Testis (tissue), 2 donors: ENCODE data around the gene DAG1.

ENCODE experiments used
- CTCF ChIP-seq, 3 experiments: fragments of 450-650 bp in 2 of 3; fragments of 200-600 bp in 1 of 3; sonication (generic) in 1 of 3; IDR thresholded peaks; one replicate each; pipeline ENCODE4 v1.5.1; 2016 to 2019; ENCODE audit warnings: antibody characterized with exemption in 3 of 3, mild to moderate bottlenecking in 2 of 3, moderate library complexity in 1 of 3
- POLR2A ChIP-seq: fragments of 450-650 bp; IDR thresholded peaks from one replicate; pipeline ENCODE4 v1.6.1; 2017; ENCODE audit warnings: antibody characterized with exemption, mild to moderate bottlenecking, moderate library complexity

GRCh38 chr3:49552087-49552486 is 82.0 kb downstream of the DAG1 start:
- TF ChIP-seq POLR2A (no peak), CTCF (IDR thresholded peaks at IDR 0.05) (no peak)
